Measurements from ENCODE around the gene CDKN1B. TPM values are rescaled to one million over a fixed set of nuclear protein-coding genes. Genes with fewer than 3 reads are reported as not detected.
"Not testable (repeated sequence)": the region's sequence is repeated elsewhere in the genome, so short reads cannot be mapped to it uniquely, and the experiment has no call there.

Gene CDKN1B
- total RNA-seq, 1 donor from 2014 or later, result 63.0 TPM

- no peak for DNase-seq (ENCODE audit: low spot score)
These were observed 7.4 kb downstream of the CDKN1B start for GRCh38 chr12:12724421-12725085.

DNA sequence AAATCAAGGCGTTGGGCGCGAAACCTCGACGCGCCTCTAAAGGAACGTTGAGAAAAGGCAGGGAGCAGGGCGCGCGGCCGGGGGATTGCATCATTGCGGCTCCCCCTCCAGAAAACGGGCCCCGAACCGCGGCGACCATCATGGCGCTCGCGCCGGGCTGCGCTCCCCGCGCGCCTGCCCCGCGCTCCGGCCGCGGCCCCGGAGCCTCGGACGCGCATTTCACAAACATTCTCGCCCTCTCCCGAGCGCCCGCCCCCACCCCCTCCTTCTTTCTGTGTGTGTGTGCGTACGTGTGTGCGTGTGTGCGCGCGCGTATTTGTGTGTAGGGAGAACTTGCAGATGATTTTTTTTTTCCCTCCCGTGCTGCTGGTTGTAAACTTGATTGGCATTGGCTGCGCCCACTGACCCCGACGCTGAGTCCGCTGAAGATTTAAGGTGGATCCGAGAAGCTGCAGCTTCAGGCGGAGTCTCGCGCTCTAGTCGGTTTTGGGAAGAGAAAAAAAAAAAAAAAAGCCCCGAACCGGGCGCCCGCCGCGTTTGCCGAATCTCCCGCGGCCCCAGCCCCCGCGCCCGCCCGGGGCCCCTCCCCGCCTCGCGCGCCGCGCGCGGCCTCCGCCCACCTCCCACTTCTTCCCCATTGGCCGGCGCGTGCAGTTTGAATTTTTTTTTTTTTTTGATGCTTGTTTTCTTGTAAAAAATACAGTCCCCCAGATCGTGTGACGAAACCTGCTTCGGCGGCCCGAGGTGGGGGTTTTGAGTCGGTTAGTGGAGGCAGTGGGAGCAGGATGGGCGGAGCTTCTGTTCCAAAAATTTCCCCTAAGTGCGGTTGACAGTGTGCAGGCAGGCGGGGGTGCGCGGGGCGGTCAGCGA, 8.2 kb downstream of the CDKN1B start:
- peak; percentile 96 for DNase-seq (ENCODE audit: low spot score)

GRCh38 chr12:12725956-12726554, 8.9 kb downstream of the CDKN1B start:
- DNase-seq (ENCODE audit: low spot score), result no peak

GRCh38 chr12:12726555-12727093, 9.5 kb downstream of the CDKN1B start:
- DNase-seq (ENCODE audit: low spot score), result no peak

- DNase-seq (ENCODE audit: low spot score), result no peak
These were observed 14.0 kb downstream of the CDKN1B start for GRCh38 chr12:12731178-12731577.

DNA sequence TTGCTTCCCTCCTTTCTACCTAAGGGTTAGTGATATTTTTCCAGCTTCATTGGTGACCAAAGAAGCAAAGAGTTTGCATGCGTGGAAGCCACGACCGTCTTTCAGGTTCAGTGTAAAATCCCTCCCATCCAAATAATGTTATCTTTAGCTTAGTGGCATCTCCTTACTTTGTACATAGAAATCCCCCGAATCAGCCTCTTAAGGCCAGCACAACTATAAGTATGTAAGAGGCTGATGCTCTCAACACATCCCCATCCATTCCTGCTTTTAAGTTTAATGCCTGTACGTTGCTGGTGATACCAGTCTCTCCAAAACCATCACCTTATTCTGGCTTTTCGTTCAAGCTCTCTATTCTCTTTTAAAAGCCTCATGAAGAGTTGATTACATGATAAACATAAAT, 14.6 kb downstream of the CDKN1B start:
- no peak for DNase-seq (ENCODE audit: low spot score)

DNA sequence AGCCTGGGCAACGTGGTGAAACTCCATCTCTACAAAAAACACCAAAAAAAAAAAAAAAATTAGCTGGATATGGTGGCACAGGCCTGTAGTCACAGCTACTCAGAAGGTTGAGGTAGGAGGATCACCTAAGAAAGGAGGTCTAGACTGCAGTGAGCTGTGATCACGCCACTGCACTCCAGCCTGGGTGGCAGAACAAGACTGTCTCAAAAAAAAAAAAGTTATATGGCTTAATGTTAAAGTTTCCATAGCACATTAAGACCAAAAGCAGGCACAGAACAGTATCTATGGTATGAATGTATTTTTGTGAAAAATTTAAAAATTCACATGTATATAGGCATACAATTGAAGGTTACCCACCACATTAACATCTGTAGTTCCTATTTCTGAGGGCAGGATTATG, 15.9 kb downstream of the CDKN1B start:
- no peak for DNase-seq (ENCODE audit: low spot score)

- DNase-seq (ENCODE audit: low spot score), result no peak
These were observed 16.9 kb downstream of the CDKN1B start for GRCh38 chr12:12734054-12734453.

GRCh38 chr12:12734561-12735071, 17.4 kb downstream of the CDKN1B start:
- DNase-seq (ENCODE audit: low spot score), result no peak

DNA sequence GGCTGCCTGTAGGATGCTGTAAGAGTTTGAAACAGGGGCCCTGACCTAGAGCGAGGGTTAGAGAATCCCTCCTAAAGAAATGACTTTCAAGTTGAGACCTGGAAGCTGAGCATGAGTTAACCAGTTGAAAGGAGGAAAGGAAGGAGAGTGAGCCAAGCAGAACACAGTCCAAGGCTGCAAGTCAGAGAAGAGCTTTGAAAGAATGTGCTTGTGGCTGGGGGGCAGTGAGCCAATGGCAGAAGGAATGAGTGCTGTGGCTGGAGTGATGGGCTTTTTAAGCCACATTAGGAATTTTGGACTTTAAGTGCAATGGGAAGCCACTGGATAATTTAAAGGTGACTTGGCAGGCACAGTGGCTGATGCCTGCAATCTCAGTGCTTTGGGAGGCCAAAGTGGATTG, 18.1 kb downstream of the CDKN1B start:
- no peak for DNase-seq (ENCODE audit: low spot score)

- no peak for DNase-seq (ENCODE audit: low spot score)
These were observed 19.9 kb downstream of the CDKN1B start for GRCh38 chr12:12736759-12737676.

DNA sequence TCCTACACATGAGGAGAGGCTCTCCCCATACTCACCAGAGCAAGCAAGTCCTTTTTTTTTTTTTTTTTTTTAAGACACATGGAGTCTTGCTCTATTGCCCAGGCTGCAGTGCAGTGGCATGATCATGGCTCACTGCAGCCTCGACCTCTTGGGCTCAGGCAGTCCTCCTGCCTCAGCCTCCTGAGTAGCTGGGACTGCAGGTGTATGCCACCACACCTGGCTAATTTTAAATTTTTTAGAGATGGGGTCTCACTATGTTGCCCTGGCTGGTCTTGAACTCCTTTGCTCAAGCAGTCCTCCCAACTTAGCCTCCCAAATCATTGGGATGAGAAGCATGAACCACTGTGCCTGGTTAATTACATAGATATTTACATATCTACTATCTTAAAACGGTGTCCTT, 21.0 kb downstream of the CDKN1B start:
- not testable (repeated sequence) for DNase-seq (ENCODE audit: low spot score)

DNA sequence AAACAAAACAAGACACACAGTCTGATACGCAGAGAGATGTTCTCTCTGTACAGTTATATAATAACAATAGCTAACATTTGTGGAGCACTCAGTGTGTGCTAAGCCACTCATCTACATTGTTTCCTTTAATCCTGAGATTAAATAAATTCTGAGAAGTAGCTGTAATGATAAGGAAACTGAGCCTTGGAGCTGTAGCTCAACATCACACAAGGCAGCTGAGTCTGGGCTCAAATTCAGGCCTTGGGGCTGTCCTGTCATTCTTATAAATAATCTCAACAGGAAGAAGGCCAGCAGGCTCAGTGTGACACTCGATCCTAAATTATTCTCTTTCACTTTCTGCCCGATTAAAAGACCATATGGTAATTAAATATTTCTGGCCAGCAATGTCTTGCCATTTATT, 24.5 kb downstream of the CDKN1B start:
- no peak for DNase-seq (ENCODE audit: low spot score)

GRCh38 chr12:12744546-12745305, 27.6 kb downstream of the CDKN1B start:
- no peak for DNase-seq (ENCODE audit: low spot score)

- no peak for DNase-seq (ENCODE audit: low spot score)
These were observed 28.5 kb downstream of the CDKN1B start for GRCh38 chr12:12745576-12746211.

DNA sequence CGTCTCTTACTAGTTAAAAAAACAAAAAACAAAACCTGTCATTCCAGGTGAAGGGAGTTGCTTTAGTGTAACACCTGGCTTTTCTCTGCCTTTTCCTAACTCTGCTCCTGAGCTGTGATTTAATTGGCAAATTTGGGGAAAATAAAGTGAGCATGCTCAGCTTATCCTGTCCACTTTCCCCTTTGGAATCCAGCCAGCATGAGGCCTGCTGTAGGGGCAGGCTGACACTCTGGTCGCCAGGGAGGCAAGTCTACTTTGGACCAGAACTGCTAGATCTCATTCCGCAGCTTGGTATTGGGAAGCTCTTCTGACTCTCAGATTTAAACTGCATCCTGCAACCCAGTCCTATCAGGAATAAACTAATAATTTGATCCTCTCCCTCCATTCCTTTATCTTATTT, 30.1 kb downstream of the CDKN1B start:
- DNase-seq (ENCODE audit: low spot score), result no peak

- DNase-seq (ENCODE audit: low spot score), result no peak
These were observed 30.9 kb downstream of the CDKN1B start for GRCh38 chr12:12748044-12748443.

GRCh38 chr12:12749433-12749832, 32.3 kb downstream of the CDKN1B start:
- DNase-seq (ENCODE audit: low spot score), result no peak

- DNase-seq (ENCODE audit: low spot score), result no peak
These were observed 38.8 kb downstream of the CDKN1B start for GRCh38 chr12:12755923-12756322.

GRCh38 chr12:12757121-12757520, 40.0 kb downstream of the CDKN1B start:
- DNase-seq (ENCODE audit: low spot score), result no peak
